K562 (cell line): ENCODE measurements around the gene CNGB1.

Experiments used
- ATF1 ChIP-seq, 2 experiments: fragments of 450-650 bp in 1 of 2; IDR thresholded peaks; 2 replicates each; pipeline ENCODE4 v1.6.1; 2016; ENCODE audit warnings: missing compliant biosample characterization in 1 of 2, missing genetic modification characterization in 1 of 2
- CTCF ChIP-seq, 3 experiments: IDR thresholded peaks in 2 of 3; conservative IDR thresholded peaks in 1 of 3; 2 replicates each; pipeline ENCODE4 v1.5.1; 2011 to 2012; ENCODE audit warnings: low read length in 3 of 3, mild to moderate bottlenecking in 3 of 3, control low read depth in 2 of 3, improper control_type of control experiment in 1 of 3, inconsistent platforms in 1 of 3, low read depth in 1 of 3, mixed read lengths in 1 of 3, moderate library complexity in 1 of 3; ENCODE audit not compliant: insufficient read depth in 2 of 3
- ETS2 ChIP-seq: IDR thresholded peaks from 2 replicates; pipeline ENCODE4 v1.6.1; 2016; ENCODE audit warnings: borderline replicate concordance, missing genetic modification characterization, mild to moderate bottlenecking, moderate library complexity, missing compliant biosample characterization; ENCODE audit not compliant: poor library complexity, severe bottlenecking
- MAFK ChIP-seq: IDR thresholded peaks from 2 replicates; pipeline ENCODE4 v1.6.1; 2011; ENCODE audit warnings: low read length, improper control_type of control experiment
- MAZ ChIP-seq, 2 experiments: fragments of 450-650 bp in 1 of 2; sonication (generic) in 1 of 2; formaldehyde crosslinking; IDR thresholded peaks in 1 of 2; conservative IDR thresholded peaks in 1 of 2; 2 replicates each; pipeline versions ENCODE4 v1.4.0 to v1.5.0; 2020; ENCODE audit warnings: mild to moderate bottlenecking in 1 of 2, missing genetic modification reagents in 1 of 2
- SP1 ChIP-seq: sonication (generic); formaldehyde crosslinking; IDR thresholded peaks from 2 replicates; pipeline ENCODE4 v1.8.1; 2022; ENCODE audit warnings: mild to moderate bottlenecking, missing genetic modification reagents

GRCh38 chr16:57912529-57913260 is 58.2 kb downstream of the CNGB1 start:
- TF ChIP-seq MAZ (CRISPR knock-in tag; conservative IDR thresholded peaks at IDR 0.05 in 1 of 2, IDR thresholded peaks at IDR 0.05 in 1 of 2): no peak
- TF ChIP-seq CTCF (IDR thresholded peaks at IDR 0.05 in 2 of 3, conservative IDR thresholded peaks at IDR 0.05 in 1 of 3; ENCODE audit: insufficient read depth in 2 of 3, low read depth in 1 of 3, low read length in 3 of 3): no peak
- no peak for TF ChIP-seq SP1
- no peak for TF ChIP-seq MAFK
- no peak for TF ChIP-seq ETS2
- TF ChIP-seq ATF1 (CRISPR knock-in tag; IDR thresholded peaks at IDR 0.05): no peak
- TF ChIP-seq ATF1 (tag; IDR thresholded peaks at IDR 0.05): no peak
